Measurements from ENCODE around the gene FALEC. TPM values are rescaled to one million over a fixed set of nuclear protein-coding genes. Genes with fewer than 3 reads are reported as not detected.

The FALEC gene
- total and polyA plus RNA-seq, 9 of the 15 experiments (the other 6 are each of a cell fraction or from before 2014, with no cell fraction given), result 0.15 to 1.8 (median 0.53) TPM; not detected in 5

- no peak for TF ChIP-seq ZBTB33 (CRISPR knock-in tag; IDR thresholded peaks at IDR 0.05)
- no peak for TF ChIP-seq GATA2 (CRISPR knock-in tag; IDR thresholded peaks at IDR 0.05)
- TF ChIP-seq ZBTB11 (CRISPR knock-in tag; IDR thresholded peaks at IDR 0.05), result no peak
- no peak for TF ChIP-seq ZNF217 (CRISPR knock-in tag; IDR thresholded peaks at IDR 0.05)
- no peak for TF ChIP-seq ZNF280A (IDR thresholded peaks at IDR 0.05; ENCODE audit: low read depth, partially characterized antibody)
- no peak for TF ChIP-seq PYGO2 (tag; IDR thresholded peaks at IDR 0.05)
- TF ChIP-seq HIVEP1 (CRISPR knock-in tag; IDR thresholded peaks at IDR 0.05), result no peak
- TF ChIP-seq, protein P1, sequence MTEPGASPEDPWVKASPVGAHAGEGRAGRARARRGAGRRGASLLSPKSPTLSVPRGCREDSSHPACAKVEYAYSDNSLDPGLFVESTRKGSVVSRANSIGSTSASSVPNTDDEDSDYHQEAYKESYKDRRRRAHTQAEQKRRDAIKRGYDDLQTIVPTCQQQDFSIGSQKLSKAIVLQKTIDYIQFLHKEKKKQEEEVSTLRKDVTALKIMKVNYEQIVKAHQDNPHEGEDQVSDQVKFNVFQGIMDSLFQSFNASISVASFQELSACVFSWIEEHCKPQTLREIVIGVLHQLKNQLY (CRISPR knock-in tag; conservative IDR thresholded peaks at IDR 0.05), result no peak
- TF ChIP-seq, protein P2, sequence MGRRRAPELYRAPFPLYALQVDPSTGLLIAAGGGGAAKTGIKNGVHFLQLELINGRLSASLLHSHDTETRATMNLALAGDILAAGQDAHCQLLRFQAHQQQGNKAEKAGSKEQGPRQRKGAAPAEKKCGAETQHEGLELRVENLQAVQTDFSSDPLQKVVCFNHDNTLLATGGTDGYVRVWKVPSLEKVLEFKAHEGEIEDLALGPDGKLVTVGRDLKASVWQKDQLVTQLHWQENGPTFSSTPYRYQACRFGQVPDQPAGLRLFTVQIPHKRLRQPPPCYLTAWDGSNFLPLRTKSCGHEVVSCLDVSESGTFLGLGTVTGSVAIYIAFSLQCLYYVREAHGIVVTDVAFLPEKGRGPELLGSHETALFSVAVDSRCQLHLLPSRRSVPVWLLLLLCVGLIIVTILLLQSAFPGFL (CRISPR knock-in tag; IDR thresholded peaks at IDR 0.05), result no peak
- TF ChIP-seq HDAC8 (tag; IDR thresholded peaks at IDR 0.05), result no peak
- no peak for TF ChIP-seq SOX6 (IDR thresholded peaks at IDR 0.05)
- peak; percentile 93 for TF ChIP-seq TFAP4 (CRISPR knock-in tag; IDR thresholded peaks at IDR 0.05; ENCODE audit: borderline replicate concordance)
Measured at GRCh38 chr1:150567717-150568593, 52.4 kb downstream of the FALEC start (continued).

Data from K562 (cell line).